Stimulated activated memory B cell treated with anti-CD40 and anti-IgM and Interleukin-4, amounts not matched to agents 10 μg/mL and 1 μg/mL and 100 μg/mL, for 72 hours (primary cell): ENCODE measurements around the gene SUB1.
"Not testable (repeated sequence)": the region's sequence is repeated elsewhere in the genome, so short reads cannot be mapped to it uniquely, and the experiment has no call there.

ENCODE experiments used
- ATAC-seq: fragments of 150-1000 bp; cut with Tn5 transposase; 2 replicates; pipeline ENCODE4 v1.10.0; 2021
- H3K27ac Mint-ChIP-seq: one replicate; pipeline ENCODE4 v1.8.0; 2022; ENCODE audit warnings: mild to moderate bottlenecking, mixed read lengths
- H3K27me3 Mint-ChIP-seq: one replicate; pipeline ENCODE4 v1.8.0; 2022; ENCODE audit warnings: mixed read lengths
- H3K36me3 Mint-ChIP-seq: one replicate; pipeline ENCODE4 v1.8.0; 2022; ENCODE audit warnings: mixed read lengths
- H3K4me1 Mint-ChIP-seq: one replicate; pipeline ENCODE4 v1.8.0; 2022; ENCODE audit warnings: mixed read lengths
- H3K4me3 Mint-ChIP-seq: one replicate; pipeline ENCODE4 v1.8.0; 2022; ENCODE audit warnings: mild to moderate bottlenecking, moderate library complexity, mixed read lengths
- H3K9me3 Mint-ChIP-seq: one replicate; pipeline ENCODE4 v1.8.0; 2022; ENCODE audit warnings: mixed read lengths

SUB1 gene

GRCh38 chr5:32556543-32556942, 28.8 kb upstream of the SUB1 start:
- H3K36me3 Mint-ChIP-seq, H3K27me3 Mint-ChIP-seq, H3K9me3 Mint-ChIP-seq, H3K4me3 Mint-ChIP-seq, ATAC-seq, H3K27ac Mint-ChIP-seq: not testable (repeated sequence)
- peaks cover 17% of the 10 kb centered on the region for H3K4me1 Mint-ChIP-seq

- no peak overlapping the region for H3K4me3 Mint-ChIP-seq
- no peaks in the 10 kb centered on the region for H3K36me3 Mint-ChIP-seq
- no peaks in the 10 kb centered on the region for H3K9me3 Mint-ChIP-seq
- ATAC-seq: no peak
- H3K27me3 Mint-ChIP-seq: no peaks in the 10 kb centered on the region
- H3K27ac Mint-ChIP-seq: peak overlapping the region; percentile 52
- H3K4me1 Mint-ChIP-seq: peaks cover 12% of the 10 kb centered on the region
Observed at GRCh38 chr5:32559411-32559810, 25.9 kb upstream of the SUB1 start.

GRCh38 chr5:32559921-32560320, 25.4 kb upstream of the SUB1 start:
- Mint-ChIP-seq H3K27me3 (no peaks in the 10 kb centered on the region), H3K4me3 (no peak overlapping the region), H3K36me3 (no peaks in the 10 kb centered on the region), H3K4me1 (peaks cover 12% of the 10 kb centered on the region), H3K27ac (no peak overlapping the region), H3K9me3 (no peaks in the 10 kb centered on the region)
- no peak for ATAC-seq

- peaks cover 3% of the 10 kb centered on the region for H3K9me3 Mint-ChIP-seq
- H3K4me1 Mint-ChIP-seq: peaks cover 12% of the 10 kb centered on the region
- no peak overlapping the region for H3K27ac Mint-ChIP-seq
- no peak for ATAC-seq
- no peak overlapping the region for H3K4me3 Mint-ChIP-seq
- H3K27me3 Mint-ChIP-seq: no peaks in the 10 kb centered on the region
- H3K36me3 Mint-ChIP-seq: peaks cover 6% of the 10 kb centered on the region
Observed at GRCh38 chr5:32562056-32562455, 23.3 kb upstream of the SUB1 start.

- Mint-ChIP-seq H3K27ac (no peak overlapping the region), H3K4me3 (no peak overlapping the region), H3K36me3 (peaks cover 6% of the 10 kb centered on the region), H3K27me3 (no peaks in the 10 kb centered on the region), H3K4me1 (peaks cover 12% of the 10 kb centered on the region), H3K9me3 (peaks cover 3% of the 10 kb centered on the region)
- no peak for ATAC-seq
Observed at GRCh38 chr5:32562843-32563242, 22.5 kb upstream of the SUB1 start.

GRCh38 chr5:32563614-32564013, 21.7 kb upstream of the SUB1 start:
- peaks cover 12% of the 10 kb centered on the region for H3K4me1 Mint-ChIP-seq
- H3K36me3 Mint-ChIP-seq: peaks cover 6% of the 10 kb centered on the region

GRCh38 chr5:32565145-32565544, 20.2 kb upstream of the SUB1 start:
- peaks cover 3% of the 10 kb centered on the region for H3K9me3 Mint-ChIP-seq
- H3K4me1 Mint-ChIP-seq: peaks cover 9% of the 10 kb centered on the region
- no peaks in the 10 kb centered on the region for H3K27me3 Mint-ChIP-seq
- peaks cover 6% of the 10 kb centered on the region for H3K36me3 Mint-ChIP-seq
- H3K4me3 Mint-ChIP-seq: no peak overlapping the region
- H3K27ac Mint-ChIP-seq: no peak overlapping the region
- peak; percentile 50 for ATAC-seq

More at GRCh38 chr5:32563614-32564013, 21.7 kb upstream of the SUB1 start:
- Mint-ChIP-seq H3K9me3 (peaks cover 3% of the 10 kb centered on the region), H3K27ac (no peak overlapping the region), H3K27me3 (no peaks in the 10 kb centered on the region), H3K4me3 (no peak overlapping the region)
- no peak for ATAC-seq

GRCh38 chr5:32566319-32567111, 18.8 kb upstream of the SUB1 start:
- Mint-ChIP-seq H3K4me1 (peaks cover 12% of the 10 kb centered on the region), H3K4me3 (no peak overlapping the region), H3K36me3 (peaks cover 6% of the 10 kb centered on the region), H3K27me3 (no peaks in the 10 kb centered on the region), H3K9me3 (peaks cover 3% of the 10 kb centered on the region), H3K27ac (no peak overlapping the region)
- ATAC-seq: no peak

GRCh38 chr5:32571128-32571527, 14.2 kb upstream of the SUB1 start:
- Mint-ChIP-seq H3K4me1 (peaks cover 30% of the 10 kb centered on the region), H3K4me3 (no peak overlapping the region), H3K27ac (no peak overlapping the region), H3K9me3 (peaks cover 3% of the 10 kb centered on the region), H3K27me3 (no peaks in the 10 kb centered on the region), H3K36me3 (peaks cover 6% of the 10 kb centered on the region)
- ATAC-seq: no peak

GRCh38 chr5:32572778-32573480, 12.4 kb upstream of the SUB1 start:
- peak; percentile 98 for ATAC-seq
- Mint-ChIP-seq H3K36me3 (no peaks in the 10 kb centered on the region), H3K27ac (peak overlapping the region; percentile 79), H3K27me3 (no peaks in the 10 kb centered on the region), H3K9me3 (no peaks in the 10 kb centered on the region), H3K4me3 (peak overlapping the region; percentile 56), H3K4me1 (peaks cover 36% of the 10 kb centered on the region)

- not testable (repeated sequence) for H3K9me3 Mint-ChIP-seq
Observed at GRCh38 chr5:32573481-32573854, 11.9 kb upstream of the SUB1 start.

GRCh38 chr5:32574540-32575175, 10.7 kb upstream of the SUB1 start:
- H3K9me3 Mint-ChIP-seq: no peaks in the 10 kb centered on the region
- H3K27me3 Mint-ChIP-seq: no peaks in the 10 kb centered on the region
- H3K4me3 Mint-ChIP-seq: no peak overlapping the region
- no peak for ATAC-seq
- H3K4me1 Mint-ChIP-seq: peaks cover 44% of the 10 kb centered on the region
- H3K36me3 Mint-ChIP-seq: no peaks in the 10 kb centered on the region
- no peak overlapping the region for H3K27ac Mint-ChIP-seq

More at GRCh38 chr5:32573481-32573854, 11.9 kb upstream of the SUB1 start:
- Mint-ChIP-seq H3K4me1 (peaks cover 36% of the 10 kb centered on the region), H3K27ac (peak overlapping the region; percentile 79)
- ATAC-seq, H3K36me3 Mint-ChIP-seq, H3K4me3 Mint-ChIP-seq, H3K27me3 Mint-ChIP-seq: not testable (repeated sequence)

- no peak overlapping the region for H3K4me3 Mint-ChIP-seq
- peaks cover 59% of the 10 kb centered on the region for H3K4me1 Mint-ChIP-seq
- H3K27ac Mint-ChIP-seq: no peak overlapping the region
- ATAC-seq: no peak
- H3K9me3 Mint-ChIP-seq: no peaks in the 10 kb centered on the region
- H3K36me3 Mint-ChIP-seq: no peaks in the 10 kb centered on the region
- no peaks in the 10 kb centered on the region for H3K27me3 Mint-ChIP-seq
Observed at GRCh38 chr5:32578363-32578762, 7.0 kb upstream of the SUB1 start.

- no peaks in the 10 kb centered on the region for H3K9me3 Mint-ChIP-seq
- no peak overlapping the region for H3K27ac Mint-ChIP-seq
- H3K4me3 Mint-ChIP-seq: no peak overlapping the region
- ATAC-seq: no peak
- H3K36me3 Mint-ChIP-seq: no peaks in the 10 kb centered on the region
- H3K4me1 Mint-ChIP-seq: peaks cover 59% of the 10 kb centered on the region
- H3K27me3 Mint-ChIP-seq: no peaks in the 10 kb centered on the region
Observed at GRCh38 chr5:32578764-32579163, 6.6 kb upstream of the SUB1 start.

- Mint-ChIP-seq H3K27ac (no peak overlapping the region), H3K9me3 (no peaks in the 10 kb centered on the region), H3K4me1 (peaks cover 73% of the 10 kb centered on the region), H3K4me3 (no peak overlapping the region), H3K36me3 (peaks cover 5% of the 10 kb centered on the region), H3K27me3 (no peaks in the 10 kb centered on the region)
- ATAC-seq: no peak
Observed at GRCh38 chr5:32581010-32581785, 4.2 kb upstream of the SUB1 start.
